ENCODE results near the gene ADIG.

The ADIG gene

GRCh38 chr20:38581013-38581412 is at the start of gene ADIG:
ADIG (plus strand) TSS chr20:38581197; CDS start chr20:38581251, 54 bp downstream.
- DNase-seq, result no peak

GRCh38 chr20:38534756-38535155 is 46.2 kb upstream of the ADIG start:
- DNase-seq, result no peak

- DNase-seq, result no peak
These were observed 44.7 kb upstream of the ADIG start for GRCh38 chr20:38536310-38536709.

GRCh38 chr20:38537176-38537575 is 43.8 kb upstream of the ADIG start:
- no peak for DNase-seq

- no peak for DNase-seq
These were observed 42.2 kb upstream of the ADIG start for GRCh38 chr20:38538789-38539188.

- DNase-seq, result no peak
These were observed 37.7 kb upstream of the ADIG start for GRCh38 chr20:38543014-38543906.

- no peak for DNase-seq
These were observed 35.2 kb upstream of the ADIG start for GRCh38 chr20:38545771-38546170.

GRCh38 chr20:38547288-38548085 is 33.5 kb upstream of the ADIG start:
- DNase-seq, result no peak

- no peak for DNase-seq
These were observed 32.5 kb upstream of the ADIG start for GRCh38 chr20:38548356-38549083.

GRCh38 chr20:38550274-38550673 is 30.7 kb upstream of the ADIG start:
- DNase-seq, result no peak

- DNase-seq, result no peak
These were observed 29.9 kb upstream of the ADIG start for GRCh38 chr20:38551056-38551626.

GRCh38 chr20:38554986-38555385 is 26.0 kb upstream of the ADIG start:
- DNase-seq, result no peak

- no peak for DNase-seq
These were observed 25.6 kb upstream of the ADIG start for GRCh38 chr20:38555395-38555794.

- DNase-seq, result no peak
These were observed 23.8 kb upstream of the ADIG start for GRCh38 chr20:38557174-38557573.

GRCh38 chr20:38558596-38559360 is 22.2 kb upstream of the ADIG start:
- DNase-seq, result no peak

GRCh38 chr20:38559764-38560163 is 21.2 kb upstream of the ADIG start:
- no peak for DNase-seq

GRCh38 chr20:38563802-38564431 is 17.1 kb upstream of the ADIG start:
- DNase-seq, result no peak

- DNase-seq, result no peak
These were observed 16.3 kb upstream of the ADIG start for GRCh38 chr20:38564680-38565079.

- no peak for DNase-seq
These were observed 14.9 kb upstream of the ADIG start for GRCh38 chr20:38566036-38566598.

GRCh38 chr20:38569747-38570525 is 11.1 kb upstream of the ADIG start:
- no peak for DNase-seq

Data from NCI-H774 (cell line).